Skeletal muscle tissue (tissue), 4 donors: ENCODE measurements around the gene KLHL13. TPM values are rescaled to one million over a fixed set of nuclear protein-coding genes. Genes with fewer than 3 reads are reported as not detected.

ENCODE experiments used
- H3K27ac ChIP-seq: one replicate; pipeline ENCODE4 v1.7.0; 2013; ENCODE audit warnings: mild to moderate bottlenecking, low read depth, low read length, inconsistent platforms
- H3K27me3 ChIP-seq, 3 donors: one replicate each; pipeline ENCODE4 v1.7.0; 2013; ENCODE audit warnings: low read length in 3 of 3; ENCODE audit not compliant: control insufficient read depth in 3 of 3, insufficient read depth in 3 of 3
- H3K36me3 ChIP-seq, 3 donors: one replicate each; pipeline ENCODE4 v1.7.0; 2013; ENCODE audit warnings: low read length in 3 of 3; ENCODE audit not compliant: control insufficient read depth in 3 of 3, insufficient read depth in 3 of 3
- H3K4me1 ChIP-seq, 3 donors: one replicate each; pipeline ENCODE4 v1.7.0; 2013; ENCODE audit warnings: low read length in 3 of 3, mild to moderate bottlenecking in 3 of 3; ENCODE audit not compliant: control insufficient read depth in 3 of 3, insufficient read depth in 3 of 3
- H3K4me3 ChIP-seq, 3 donors: one replicate each; pipeline ENCODE4 v1.7.0; 2013; ENCODE audit warnings: low read length in 3 of 3
- H3K9ac ChIP-seq, 3 donors: one replicate each; pipeline ENCODE4 v1.7.0; 2013; ENCODE audit warnings: low read length in 3 of 3, mild to moderate bottlenecking in 3 of 3, moderate library complexity in 2 of 3, low read depth in 1 of 3
- H3K9me3 ChIP-seq, 3 donors: one replicate each; pipeline ENCODE4 v1.7.0; 2013; ENCODE audit warnings: low read length in 3 of 3; ENCODE audit not compliant: control insufficient read depth in 3 of 3
- total RNA-seq: library from RNA; depleted of rRNA; stranded (reverse); fragments of >200 nt; gene quantifications from one replicate; pipeline ENCODE4 v1.2.3, GENCODE V29; 2014
- donor health status: Osteomylitis.

KLHL13 gene
- total RNA-seq, 1 donor from 2014 or later, result 80.9 TPM

DNA sequence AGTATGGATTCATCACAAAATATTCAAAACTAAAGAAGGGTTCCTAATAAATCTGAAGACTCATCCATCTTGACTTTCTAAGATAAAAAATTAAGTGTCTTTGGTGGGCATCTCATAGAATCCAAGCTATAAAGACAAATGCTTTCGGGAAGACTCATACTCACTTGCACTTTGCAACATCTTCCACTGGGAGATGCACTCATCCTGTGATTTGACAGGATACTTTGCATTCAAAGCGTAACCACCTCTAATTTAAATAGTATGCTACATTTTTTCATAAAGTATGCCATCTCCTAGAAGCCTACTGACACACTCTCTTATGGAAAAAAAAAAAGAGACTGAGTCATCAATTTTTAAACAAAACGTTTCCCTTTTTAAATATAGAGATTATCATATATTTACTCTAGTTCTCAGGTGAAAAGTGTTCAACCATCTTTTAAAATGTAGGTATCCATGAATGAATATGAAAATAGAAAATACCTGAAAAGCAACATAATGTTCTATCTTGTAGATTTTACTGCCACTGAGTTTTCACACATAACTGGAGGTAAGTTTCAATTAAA lies 119.6 kb downstream of the KLHL13 start:
- H3K9ac ChIP-seq, result no peak overlapping the region
- H3K27ac ChIP-seq, result no peak overlapping the region
- no peaks in the 10 kb centered on the region for H3K36me3 ChIP-seq
- no peaks in the 10 kb centered on the region for H3K27me3 ChIP-seq
- H3K4me1 ChIP-seq, result peaks cover 0 to 2% (median 0%) of the 10 kb centered on the region in 3 donors
- H3K4me3 ChIP-seq, result no peak overlapping the region
- no peaks in the 10 kb centered on the region for H3K9me3 ChIP-seq

GRCh38 chrX:117996408-117996807 lies 120.2 kb downstream of the KLHL13 start:
- H3K36me3 ChIP-seq, result no peaks in the 10 kb centered on the region
- H3K4me3 ChIP-seq, result no peak overlapping the region
- no peaks in the 10 kb centered on the region for H3K9me3 ChIP-seq
- H3K27me3 ChIP-seq, result no peaks in the 10 kb centered on the region
- no peak overlapping the region for H3K27ac ChIP-seq
- no peak overlapping the region for H3K9ac ChIP-seq
- H3K4me1 ChIP-seq, result peaks cover 0 to 2% (median 0%) of the 10 kb centered on the region in 3 donors

DNA sequence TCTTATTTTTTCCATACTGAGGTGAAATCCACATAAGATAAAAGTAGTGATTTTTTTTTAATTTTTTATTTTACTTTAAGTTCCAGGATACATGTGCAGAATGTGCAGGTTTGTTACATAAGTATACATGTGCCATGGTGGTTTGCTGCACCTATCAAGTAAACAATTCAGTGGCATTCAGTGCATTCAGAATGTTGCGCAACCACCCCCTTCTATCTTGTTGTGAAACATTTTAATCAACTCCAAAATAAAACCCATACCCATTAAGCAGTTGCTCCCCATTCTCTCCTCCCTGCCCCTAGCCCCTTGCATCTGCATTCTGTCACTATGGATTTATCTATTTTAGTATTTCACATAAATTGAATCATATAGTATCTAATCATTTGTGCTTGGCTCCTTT lies 121.2 kb downstream of the KLHL13 start:
- Histone ChIP-seq H3K9ac (no peak overlapping the region), H3K36me3 (no peaks in the 10 kb centered on the region), H3K27ac (no peak overlapping the region), H3K27me3 (no peaks in the 10 kb centered on the region), H3K9me3 (no peaks in the 10 kb centered on the region), H3K4me3 (no peak overlapping the region), H3K4me1 (peaks cover 0 to 2% (median 0%) of the 10 kb centered on the region in 3 donors)

GRCh38 chrX:117992192-117992723 lies 124.4 kb downstream of the KLHL13 start:
- H3K27me3 ChIP-seq, result no peaks in the 10 kb centered on the region
- H3K36me3 ChIP-seq, result no peaks in the 10 kb centered on the region
- no peak overlapping the region for H3K27ac ChIP-seq
- H3K9me3 ChIP-seq, result no peaks in the 10 kb centered on the region
- peaks cover 0 to 2% (median 0%) of the 10 kb centered on the region in 3 donors for H3K4me1 ChIP-seq
- no peak overlapping the region for H3K9ac ChIP-seq
- H3K4me3 ChIP-seq, result no peak overlapping the region

DNA sequence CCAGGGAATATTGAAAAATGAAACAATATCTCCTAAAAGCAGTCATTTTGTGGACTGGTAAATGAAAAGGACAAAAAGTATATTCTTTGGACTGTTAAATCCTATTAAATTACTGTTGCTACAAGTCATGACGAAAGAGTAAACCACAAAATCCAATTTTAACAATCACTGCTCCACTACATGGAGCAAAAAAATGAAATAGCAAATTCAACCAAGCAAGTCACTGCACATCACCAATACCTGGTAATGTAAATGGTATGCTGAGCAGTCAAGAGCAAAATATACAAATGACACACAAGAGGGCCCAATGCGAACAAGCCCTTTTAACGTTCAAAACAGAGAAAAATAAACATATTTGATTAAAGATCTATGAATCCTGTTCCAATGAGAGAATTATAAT lies 126.2 kb downstream of the KLHL13 start:
- no peak overlapping the region for H3K9ac ChIP-seq
- H3K36me3 ChIP-seq, result no peaks in the 10 kb centered on the region
- H3K27me3 ChIP-seq, result no peaks in the 10 kb centered on the region
- H3K27ac ChIP-seq, result no peak overlapping the region
- no peak overlapping the region for H3K4me3 ChIP-seq
- H3K9me3 ChIP-seq, result no peaks in the 10 kb centered on the region
- H3K4me1 ChIP-seq, result peaks cover 0 to 2% (median 0%) of the 10 kb centered on the region in 3 donors

GRCh38 chrX:117989512-117989911 lies 127.1 kb downstream of the KLHL13 start:
- Histone ChIP-seq H3K9me3 (no peaks in the 10 kb centered on the region), H3K4me3 (no peak overlapping the region), H3K4me1 (peaks cover 0 to 2% (median 0%) of the 10 kb centered on the region in 3 donors), H3K9ac (no peak overlapping the region), H3K36me3 (no peaks in the 10 kb centered on the region), H3K27ac (no peak overlapping the region), H3K27me3 (no peaks in the 10 kb centered on the region)

GRCh38 chrX:117987373-117987772 lies 129.2 kb downstream of the KLHL13 start:
- Histone ChIP-seq H3K27ac (no peak overlapping the region), H3K36me3 (no peaks in the 10 kb centered on the region), H3K9ac (no peak overlapping the region), H3K4me1 (peaks cover 0 to 2% (median 0%) of the 10 kb centered on the region in 3 donors), H3K27me3 (no peaks in the 10 kb centered on the region), H3K9me3 (no peaks in the 10 kb centered on the region), H3K4me3 (no peak overlapping the region)

GRCh38 chrX:117985241-117985640 lies 131.4 kb downstream of the KLHL13 start:
- Histone ChIP-seq H3K4me1 (no peaks in the 10 kb centered on the region), H3K9me3 (no peaks in the 10 kb centered on the region), H3K27ac (no peak overlapping the region), H3K9ac (no peak overlapping the region), H3K36me3 (no peaks in the 10 kb centered on the region), H3K4me3 (no peak overlapping the region), H3K27me3 (no peaks in the 10 kb centered on the region)

DNA sequence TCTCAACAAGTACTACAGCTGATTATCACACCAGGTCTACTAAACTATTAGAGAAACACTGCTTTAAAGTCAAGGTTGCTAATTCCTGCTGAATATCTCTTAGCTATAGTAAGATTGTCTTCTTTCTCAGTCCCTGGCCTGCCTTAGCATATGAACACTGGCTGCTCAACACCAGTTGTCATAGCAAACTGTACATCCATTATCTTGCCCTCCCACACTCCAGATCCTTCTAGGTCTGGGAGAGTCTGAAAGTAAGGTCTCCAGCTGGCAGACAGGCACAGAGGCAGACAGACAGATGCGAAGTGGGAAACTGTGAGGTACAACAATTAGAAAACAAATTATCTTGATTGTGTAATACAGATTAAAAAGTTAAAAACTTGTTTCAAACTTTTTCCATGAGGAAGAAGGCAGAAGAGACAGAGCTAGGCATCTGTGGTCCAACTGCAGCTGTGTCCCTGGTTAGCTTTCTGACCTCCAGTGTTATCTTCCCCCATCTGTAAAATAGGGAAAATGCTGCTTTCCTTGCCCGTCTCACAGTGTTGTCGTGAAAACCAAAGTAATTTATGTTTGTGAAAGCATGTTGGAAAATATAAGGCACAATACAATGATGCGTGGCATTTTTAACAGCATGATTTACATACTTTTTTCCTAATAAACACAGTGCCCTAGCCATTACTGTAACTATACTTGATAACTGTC lies 133.8 kb downstream of the KLHL13 start:
- no peak overlapping the region for H3K4me3 ChIP-seq
- no peaks in the 10 kb centered on the region for H3K27me3 ChIP-seq
- no peaks in the 10 kb centered on the region for H3K4me1 ChIP-seq
- no peak overlapping the region for H3K27ac ChIP-seq
- H3K9ac ChIP-seq, result no peak overlapping the region
- H3K36me3 ChIP-seq, result no peaks in the 10 kb centered on the region
- no peaks in the 10 kb centered on the region for H3K9me3 ChIP-seq

- no peaks in the 10 kb centered on the region for H3K9me3 ChIP-seq
- H3K36me3 ChIP-seq, result no peaks in the 10 kb centered on the region
- H3K27ac ChIP-seq, result no peak overlapping the region
- H3K4me3 ChIP-seq, result no peak overlapping the region
- H3K4me1 ChIP-seq, result no peaks in the 10 kb centered on the region
- no peaks in the 10 kb centered on the region for H3K27me3 ChIP-seq
- no peak overlapping the region for H3K9ac ChIP-seq
Observed at GRCh38 chrX:117978402-117978801, 138.2 kb downstream of the KLHL13 start.
